BLaER1 treated with 17β-estradiol and CSF1 and Interleukin-3, amounts not matched to agents 10 nM and 100 nM (cell line): ENCODE results near the gene KLHL21.

Source experiments
- H3K27ac ChIP-seq, 11 experiments: shearing (Covaris generic); formaldehyde crosslinking; 2 replicates each; pipeline ENCODE4 v1.8.1; 2022
- H3K27me3 ChIP-seq, 11 experiments: shearing (Covaris generic); formaldehyde crosslinking; 2 replicates each; pipeline ENCODE4 v1.8.1; 2022
- H3K36me3 ChIP-seq, 11 experiments: shearing (Covaris generic); formaldehyde crosslinking; 2 replicates each; pipeline ENCODE4 v1.8.1; 2022
- H3K4me1 ChIP-seq, 10 experiments: shearing (Covaris generic); formaldehyde crosslinking; 2 replicates each; pipeline ENCODE4 v1.8.1; 2022
- H3K4me2 ChIP-seq, 11 experiments: shearing (Covaris generic); formaldehyde crosslinking; 2 replicates each; pipeline ENCODE4 v1.8.1; 2022
- H3K4me3 ChIP-seq, 10 experiments: shearing (Covaris generic); formaldehyde crosslinking; 2 replicates each; pipeline ENCODE4 v1.8.1; 2022
- H3K9ac ChIP-seq, 11 experiments: shearing (Covaris generic); formaldehyde crosslinking; 2 replicates each; pipeline ENCODE4 v1.8.1; 2022
- H3K9me3 ChIP-seq, 11 experiments: shearing (Covaris generic); formaldehyde crosslinking; replicated peaks in 1 of 11; 2 replicates each; pipeline ENCODE4 v1.8.1; 2022
- H4K20me1 ChIP-seq, 11 experiments: shearing (Covaris generic); formaldehyde crosslinking; 2 replicates each; pipeline ENCODE4 v1.8.1; 2022
- Cebpa-rat ChIP-seq, 11 experiments: shearing (Covaris generic); IDR thresholded peaks; 2 replicates each; pipeline ENCODE4 v1.8.1; 2022

KLHL21 gene

GRCh38 chr1:6635910-6636760, 33.5 kb upstream of the KLHL21 start:
- H3K9ac ChIP-seq = peak overlapping the region in 2 of 11 experiments; percentile 1 to 24; a peak in 2 of 22 replicates
- H4K20me1 ChIP-seq = peaks cover 5 to 74% (median 55%) of the 10 kb centered on the region in 11 experiments; a peak in 20 of 22 replicates
- H3K27ac ChIP-seq = no peak overlapping the region
- no peak overlapping the region for H3K4me3 ChIP-seq
- peaks cover 0 to 33% (median 22%) of the 10 kb centered on the region in 10 experiments; a peak in 16 of 20 replicates for H3K4me1 ChIP-seq
- peaks cover 92 to 100% (median 97%) of the 10 kb centered on the region in 11 experiments for H3K36me3 ChIP-seq
- no peaks in the 10 kb centered on the region for H3K27me3 ChIP-seq
- no peaks in the 10 kb centered on the region for H3K9me3 ChIP-seq
- H3K4me2 ChIP-seq = no peak overlapping the region
- no peak for TF ChIP-seq Cebpa-rat (IDR thresholded peaks at IDR 0.05)

DNA sequence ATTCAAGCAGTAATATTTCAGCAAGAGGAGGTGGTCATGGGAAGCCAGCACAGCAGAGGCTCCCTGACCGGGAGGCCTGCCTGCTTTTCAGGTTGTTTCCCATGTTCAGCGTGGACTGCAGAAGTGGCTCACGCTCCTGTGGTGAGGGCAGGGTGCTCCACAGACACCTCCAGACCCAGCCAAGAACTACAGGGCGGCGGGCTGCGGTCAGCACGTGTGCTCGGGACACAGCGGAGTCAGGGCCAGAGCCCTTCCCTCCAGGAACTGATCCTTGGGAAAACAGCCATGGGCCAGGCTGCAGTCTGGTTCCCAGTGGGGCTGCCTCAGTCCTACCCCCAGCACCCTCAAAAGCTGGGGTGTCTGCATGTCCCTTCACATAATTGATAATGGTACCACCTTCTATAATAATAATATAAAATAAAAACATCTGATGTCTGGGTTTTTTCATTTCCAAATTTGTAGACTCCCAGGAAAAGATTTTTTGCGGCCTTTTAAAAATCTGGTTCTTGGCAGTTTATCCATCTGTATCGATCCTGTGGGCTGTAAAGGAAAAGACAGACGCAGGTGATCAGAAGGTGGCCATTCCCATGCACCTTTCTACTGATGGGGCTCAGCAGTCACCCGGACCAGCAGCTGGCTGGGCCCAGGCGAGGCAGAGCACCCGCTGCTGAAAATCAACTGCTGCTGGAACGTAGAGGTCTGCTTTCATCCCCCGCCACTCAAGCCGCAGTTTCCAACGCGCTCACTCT, 32.7 kb upstream of the KLHL21 start:
- no peak overlapping the region for H3K4me2 ChIP-seq
- H3K4me3 ChIP-seq = no peak overlapping the region
- H3K27ac ChIP-seq = no peak overlapping the region
- H3K4me1 ChIP-seq = peaks cover 0 to 33% (median 22%) of the 10 kb centered on the region in 10 experiments; a peak in 16 of 20 replicates
- H3K27me3 ChIP-seq = no peaks in the 10 kb centered on the region
- peak overlapping the region in 2 of 11 experiments; percentile 16 to 24; a peak in 1 of 22 replicates for H3K9ac ChIP-seq
- peaks cover 93 to 100% (median 99%) of the 10 kb centered on the region in 11 experiments for H3K36me3 ChIP-seq
- TF ChIP-seq Cebpa-rat (IDR thresholded peaks at IDR 0.05) = no peak
- H3K9me3 ChIP-seq = no peaks in the 10 kb centered on the region
- peaks cover 5 to 82% (median 56%) of the 10 kb centered on the region in 11 experiments; a peak in 20 of 22 replicates for H4K20me1 ChIP-seq

DNA sequence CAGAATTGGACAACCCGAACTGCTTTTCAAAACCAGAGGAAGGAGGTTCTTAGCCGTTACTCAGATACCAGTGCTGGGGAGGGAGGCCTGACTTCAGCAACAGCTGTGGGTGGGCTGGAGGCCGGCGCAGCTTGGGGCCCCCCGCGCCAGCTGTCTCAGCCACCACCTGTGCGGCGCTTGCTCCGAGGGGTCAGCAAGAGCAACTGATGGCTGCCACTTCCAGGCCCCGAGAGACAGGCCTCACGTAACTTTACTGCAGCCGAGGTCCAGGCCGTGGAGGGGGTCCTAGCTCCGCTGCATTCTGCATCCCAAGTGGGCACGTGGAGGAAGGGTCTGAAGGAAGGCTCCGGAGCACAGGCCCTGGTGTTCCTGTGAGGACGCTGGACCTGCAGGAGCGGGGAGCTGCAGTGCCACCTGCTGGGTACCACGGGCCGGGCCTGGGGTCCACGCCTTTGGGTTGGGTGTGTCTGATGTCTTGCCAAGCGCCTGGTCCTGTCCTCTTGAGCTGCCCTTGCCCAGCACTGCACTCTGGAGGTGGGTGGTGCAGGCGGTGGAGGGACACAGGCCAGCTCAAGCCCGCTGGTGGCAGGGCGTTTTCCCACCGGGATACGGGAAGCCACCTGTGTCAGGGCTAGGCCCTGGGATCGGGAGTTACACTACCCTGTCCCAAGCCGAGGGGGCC, 31.8 kb upstream of the KLHL21 start:
- peaks cover 0 to 33% (median 22%) of the 10 kb centered on the region in 10 experiments; a peak in 16 of 20 replicates for H3K4me1 ChIP-seq
- peak overlapping the region in 8 of 11 experiments; percentile 20 to 69 (median 55); a peak in 15 of 22 replicates for H3K4me2 ChIP-seq
- no peak overlapping the region for H3K4me3 ChIP-seq
- no peaks in the 10 kb centered on the region for H3K9me3 ChIP-seq
- H4K20me1 ChIP-seq = peaks cover 10 to 89% (median 62%) of the 10 kb centered on the region in 11 experiments; a peak in 21 of 22 replicates
- no peaks in the 10 kb centered on the region for H3K27me3 ChIP-seq
- H3K9ac ChIP-seq = peak overlapping the region in 5 of 11 experiments; percentile 1 to 52 (median 5); a peak in 6 of 22 replicates
- H3K27ac ChIP-seq = peak overlapping the region in 4 of 11 experiments; percentile 6 to 47 (median 7); a peak in 2 of 22 replicates
- no peak for TF ChIP-seq Cebpa-rat (IDR thresholded peaks at IDR 0.05)
- peaks cover 93 to 100% (median 99%) of the 10 kb centered on the region in 11 experiments for H3K36me3 ChIP-seq

DNA sequence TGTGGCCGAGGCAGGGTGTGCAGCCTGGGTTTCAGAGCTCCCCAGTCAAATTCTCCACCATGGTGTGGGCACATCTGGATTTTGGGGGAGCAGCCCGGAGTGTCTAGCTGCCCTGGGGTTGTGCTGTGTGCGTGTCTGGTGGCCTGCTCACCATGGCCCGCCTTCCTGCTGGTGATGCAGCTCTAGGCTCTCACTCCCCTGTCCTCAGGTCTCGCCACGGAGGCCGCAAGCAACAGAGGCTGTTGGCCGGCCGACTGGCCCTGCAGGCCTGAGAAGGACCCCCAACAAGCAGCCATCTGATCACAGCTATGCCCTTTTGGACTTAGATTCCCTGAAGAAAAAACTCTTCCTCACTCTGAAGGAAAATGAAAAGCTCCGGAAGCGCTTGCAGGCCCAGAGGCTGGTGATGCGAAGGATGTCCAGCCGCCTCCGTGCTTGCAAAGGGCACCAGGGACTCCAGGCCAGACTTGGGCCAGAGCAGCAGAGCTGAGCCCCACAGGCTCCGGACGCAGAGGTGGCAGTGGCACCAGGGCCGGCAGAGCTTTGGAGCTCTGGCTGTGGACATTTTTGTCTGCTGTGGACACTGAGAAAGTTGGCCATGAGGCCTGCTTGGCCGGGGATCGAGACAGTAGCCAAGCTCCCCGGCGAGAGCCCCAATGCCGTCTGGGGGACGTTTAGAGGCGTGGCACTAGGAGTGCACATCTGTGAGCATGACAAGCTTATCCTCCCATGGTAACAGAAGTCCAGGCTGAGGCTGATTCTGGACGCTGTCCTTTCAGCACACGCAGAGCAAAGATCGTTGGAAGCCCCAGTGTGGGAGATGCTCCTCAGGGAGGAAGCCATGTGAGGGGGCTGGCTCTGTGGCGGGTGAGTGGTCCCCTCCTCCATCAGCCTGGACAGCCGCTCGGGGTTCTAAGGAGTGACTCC, 30.2 kb upstream of the KLHL21 start:
- peaks cover under 1 to 44% (median 28%) of the 10 kb centered on the region in 10 experiments; a peak in 17 of 20 replicates for H3K4me1 ChIP-seq
- no peak overlapping the region for H3K4me3 ChIP-seq
- peak overlapping the region in 3 of 11 experiments; percentile 13 to 52 (median 19); a peak in 2 of 22 replicates for H3K9ac ChIP-seq
- peak overlapping the region in 6 of 11 experiments; percentile 35 to 69 (median 62); a peak in 12 of 22 replicates for H3K4me2 ChIP-seq
- TF ChIP-seq Cebpa-rat (IDR thresholded peaks at IDR 0.05) = no peak
- H3K9me3 ChIP-seq = no peaks in the 10 kb centered on the region
- H4K20me1 ChIP-seq = peaks cover 25 to 97% (median 78%) of the 10 kb centered on the region in 11 experiments; a peak in 21 of 22 replicates
- no peaks in the 10 kb centered on the region for H3K27me3 ChIP-seq
- peak overlapping the region in 2 of 11 experiments; percentile 8 to 47; a peak in 3 of 22 replicates for H3K27ac ChIP-seq
- H3K36me3 ChIP-seq = peaks cover 93 to 100% (median 99%) of the 10 kb centered on the region in 11 experiments

DNA sequence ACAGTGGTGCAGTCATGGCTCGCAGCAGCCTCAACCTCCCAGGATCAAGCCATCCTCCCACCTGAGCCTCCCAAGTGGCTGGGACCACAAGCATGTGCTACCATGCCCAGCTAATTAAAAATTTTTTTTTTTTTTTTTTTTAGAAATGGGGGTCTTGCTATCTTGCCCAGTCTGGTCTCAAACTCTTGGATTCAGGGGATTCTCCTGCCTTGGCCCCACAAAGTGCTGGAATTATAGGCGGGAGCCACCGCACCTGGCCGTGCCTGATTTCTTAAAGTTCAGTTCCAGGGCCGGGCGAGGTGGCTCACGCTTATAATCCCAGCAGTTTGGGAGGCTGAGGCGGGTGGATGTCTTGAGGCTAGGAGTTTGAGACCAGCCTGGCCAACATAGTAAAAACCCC, 28.4 kb upstream of the KLHL21 start:
- no peak for TF ChIP-seq Cebpa-rat (IDR thresholded peaks at IDR 0.05)
- H3K9ac ChIP-seq = no peak overlapping the region
- H3K4me1 ChIP-seq = peaks cover 18 to 62% (median 46%) of the 10 kb centered on the region in 10 experiments
- no peak overlapping the region for H3K4me2 ChIP-seq
- peaks cover 43 to 97% (median 84%) of the 10 kb centered on the region in 11 experiments; a peak in 21 of 22 replicates for H4K20me1 ChIP-seq
- no peaks in the 10 kb centered on the region for H3K9me3 ChIP-seq
- H3K36me3 ChIP-seq = peaks cover 77 to 90% (median 84%) of the 10 kb centered on the region in 11 experiments
- H3K27ac ChIP-seq = no peak overlapping the region
- no peaks in the 10 kb centered on the region for H3K27me3 ChIP-seq
- no peak overlapping the region for H3K4me3 ChIP-seq

DNA sequence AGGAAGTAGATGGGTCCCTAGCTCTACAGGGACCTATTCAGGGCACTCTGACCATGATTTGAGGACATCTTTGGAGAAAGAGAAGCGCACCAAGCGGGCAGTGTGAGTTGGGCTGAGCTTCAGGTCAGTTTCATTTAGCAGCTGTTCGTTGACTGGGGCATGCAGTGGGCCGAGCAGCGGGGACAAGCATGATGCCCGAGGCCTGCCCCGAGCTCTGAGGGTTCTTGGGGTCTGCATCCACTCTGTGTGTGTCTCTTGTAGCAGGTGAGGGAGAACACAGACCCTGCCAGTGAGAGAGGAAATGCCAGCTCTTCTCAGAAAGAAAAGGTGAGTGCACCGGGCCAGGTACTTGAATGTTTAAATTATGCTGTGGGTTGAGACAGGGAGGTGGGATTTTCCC, 27.4 kb upstream of the KLHL21 start:
- Histone ChIP-seq H3K4me2 (no peak overlapping the region), H4K20me1 (peaks cover 44 to 89% (median 78%) of the 10 kb centered on the region in 11 experiments; a peak in 21 of 22 replicates), H3K27me3 (no peaks in the 10 kb centered on the region), H3K27ac (no peak overlapping the region), H3K9me3 (no peaks in the 10 kb centered on the region), H3K4me1 (peaks cover 21 to 67% (median 50%) of the 10 kb centered on the region in 10 experiments), H3K4me3 (no peak overlapping the region), H3K36me3 (peaks cover 67 to 80% (median 74%) of the 10 kb centered on the region in 11 experiments), H3K9ac (no peak overlapping the region; a peak in 1 of 22 replicates)
- no peak for TF ChIP-seq Cebpa-rat (IDR thresholded peaks at IDR 0.05)

- peaks cover 27 to 62% (median 46%) of the 10 kb centered on the region in 10 experiments for H3K4me1 ChIP-seq
- peaks cover 44 to 83% (median 74%) of the 10 kb centered on the region in 11 experiments; a peak in 21 of 22 replicates for H4K20me1 ChIP-seq
- no peak overlapping the region for H3K9ac ChIP-seq
- H3K27me3 ChIP-seq = no peaks in the 10 kb centered on the region
- no peak overlapping the region for H3K27ac ChIP-seq
- peaks cover 58 to 74% (median 65%) of the 10 kb centered on the region in 11 experiments for H3K36me3 ChIP-seq
- no peak overlapping the region for H3K4me3 ChIP-seq
- TF ChIP-seq Cebpa-rat (IDR thresholded peaks at IDR 0.05) = no peak
- H3K9me3 ChIP-seq = no peaks in the 10 kb centered on the region
- no peak overlapping the region for H3K4me2 ChIP-seq
Observed at GRCh38 chr1:6628971-6629479, 26.4 kb upstream of the KLHL21 start.
